ENCODE results near the gene MTA2. TPM values are rescaled to one million over a fixed set of nuclear protein-coding genes. Genes with fewer than 3 reads are reported as not detected.

The MTA2 gene
- total RNA-seq, 2 donors from 2014 or later: 96.5 to 110 TPM

DNA sequence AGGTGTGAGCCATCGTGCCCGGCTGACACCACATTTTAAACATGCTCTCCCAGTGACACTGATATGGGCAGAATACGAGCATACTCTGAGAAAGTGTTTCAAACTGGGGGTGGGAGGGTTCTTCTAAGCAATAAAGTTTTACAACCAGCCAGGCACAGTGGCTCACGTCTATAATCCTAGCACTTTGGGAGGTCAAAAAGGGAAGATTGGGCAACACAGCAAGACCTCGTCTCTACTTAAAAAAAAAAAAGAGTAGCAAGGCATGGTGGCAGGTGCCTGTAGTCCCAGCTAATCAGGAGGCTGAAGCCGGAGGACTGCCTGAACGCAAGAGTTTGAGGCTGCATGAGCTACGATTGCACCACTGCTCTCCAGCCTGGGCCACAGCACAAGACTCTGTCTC, 42.6 kb upstream of the MTA2 start:
- Histone ChIP-seq H3K27ac (no peak overlapping the region), H3K27me3 (replicated peaks; ENCODE audit: insufficient read depth) (no peaks in the 10 kb centered on the region), H3K36me3 (peaks cover 0 to 2% of the 10 kb centered on the region in 2 donors), H3K4me3 (no peak overlapping the region), H3K9me3 (no peaks in the 10 kb centered on the region), H3K4me1 (replicated peaks) (no peaks in the 10 kb centered on the region)
- intact Hi-C loops (cut with DNase I): no loop called here
- TF ChIP-seq, protein P1, sequence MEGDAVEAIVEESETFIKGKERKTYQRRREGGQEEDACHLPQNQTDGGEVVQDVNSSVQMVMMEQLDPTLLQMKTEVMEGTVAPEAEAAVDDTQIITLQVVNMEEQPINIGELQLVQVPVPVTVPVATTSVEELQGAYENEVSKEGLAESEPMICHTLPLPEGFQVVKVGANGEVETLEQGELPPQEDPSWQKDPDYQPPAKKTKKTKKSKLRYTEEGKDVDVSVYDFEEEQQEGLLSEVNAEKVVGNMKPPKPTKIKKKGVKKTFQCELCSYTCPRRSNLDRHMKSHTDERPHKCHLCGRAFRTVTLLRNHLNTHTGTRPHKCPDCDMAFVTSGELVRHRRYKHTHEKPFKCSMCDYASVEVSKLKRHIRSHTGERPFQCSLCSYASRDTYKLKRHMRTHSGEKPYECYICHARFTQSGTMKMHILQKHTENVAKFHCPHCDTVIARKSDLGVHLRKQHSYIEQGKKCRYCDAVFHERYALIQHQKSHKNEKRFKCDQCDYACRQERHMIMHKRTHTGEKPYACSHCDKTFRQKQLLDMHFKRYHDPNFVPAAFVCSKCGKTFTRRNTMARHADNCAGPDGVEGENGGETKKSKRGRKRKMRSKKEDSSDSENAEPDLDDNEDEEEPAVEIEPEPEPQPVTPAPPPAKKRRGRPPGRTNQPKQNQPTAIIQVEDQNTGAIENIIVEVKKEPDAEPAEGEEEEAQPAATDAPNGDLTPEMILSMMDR (IDR thresholded peaks at IDR 0.05): no peak
- TF ChIP-seq POLR2A (IDR thresholded peaks at IDR 0.05) (no peak), POLR2AphosphoS5 (IDR thresholded peaks at IDR 0.05) (no peak)
- DNase-seq (ENCODE audit: low spot score): no peak
- 62% methylated on average over 8 of the region's 8 CpGs for WGBS

DNA sequence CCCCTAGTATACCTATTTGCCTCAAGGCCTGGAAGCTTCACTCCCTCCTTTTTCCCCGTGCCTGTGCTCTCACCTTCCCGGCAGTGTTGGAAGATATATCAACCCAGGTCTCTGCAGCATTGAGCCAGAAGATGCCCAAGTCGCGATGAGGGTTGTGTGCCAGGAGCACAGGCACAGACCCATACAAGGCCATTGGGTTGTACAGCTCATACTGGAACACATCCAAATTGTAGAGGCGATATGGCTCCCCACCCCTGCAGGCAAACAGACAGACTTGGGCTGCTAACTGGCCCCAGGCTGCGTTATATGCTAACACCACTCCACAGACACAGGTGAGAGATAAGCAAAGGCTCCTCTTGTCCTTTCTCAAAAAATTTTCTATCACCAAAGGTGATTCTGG, 30.8 kb upstream of the MTA2 start:
- intact Hi-C loops (cut with DNase I): no loop called here
- no peak for TF ChIP-seq POLR2A (IDR thresholded peaks at IDR 0.05)
- Histone ChIP-seq H3K27me3 (replicated peaks; ENCODE audit: insufficient read depth) (no peaks in the 10 kb centered on the region), H3K36me3 (peaks cover 25 to 65% of the 10 kb centered on the region in 2 donors), H3K4me3 (no peak overlapping the region), H3K4me1 (replicated peaks) (no peaks in the 10 kb centered on the region), H3K9me3 (no peaks in the 10 kb centered on the region), H3K27ac (no peak overlapping the region)
- 86% methylated on average over 6 of the region's 6 CpGs for WGBS
- no peak for DNase-seq (ENCODE audit: low spot score)

DNA sequence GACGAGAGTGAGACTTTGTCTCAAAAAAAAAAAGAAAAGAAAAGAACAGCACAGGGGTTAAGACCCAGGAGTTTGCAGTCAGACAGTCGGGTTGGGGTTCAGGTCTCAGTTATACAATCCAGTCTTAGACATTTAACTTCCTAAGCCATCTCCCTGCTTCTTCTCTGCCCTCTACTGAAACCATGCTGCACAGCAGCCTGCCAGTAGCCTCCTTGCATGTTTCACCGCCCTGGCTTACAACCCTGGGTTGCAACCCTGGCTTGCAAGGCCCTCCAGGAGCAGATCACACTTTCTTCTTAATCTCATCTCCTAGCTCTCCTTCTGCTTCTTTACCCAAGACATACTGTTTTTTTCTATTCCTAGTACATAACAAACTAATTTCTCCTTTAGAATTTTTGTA, 26.0 kb upstream of the MTA2 start:
- Histone ChIP-seq H3K27ac (no peak overlapping the region), H3K36me3 (peaks cover 21 to 54% of the 10 kb centered on the region in 2 donors), H3K9me3 (no peaks in the 10 kb centered on the region), H3K27me3 (replicated peaks; ENCODE audit: insufficient read depth) (no peaks in the 10 kb centered on the region), H3K4me1 (replicated peaks) (no peaks in the 10 kb centered on the region), H3K4me3 (no peak overlapping the region)
- 82% methylated on average over 3 of the region's 3 CpGs for WGBS
- no peak for DNase-seq (ENCODE audit: low spot score)
- no peak for TF ChIP-seq POLR2A (IDR thresholded peaks at IDR 0.05)
- no peak for TF ChIP-seq POLR2AphosphoS5 (IDR thresholded peaks at IDR 0.05)
- TF ChIP-seq, protein P1 (IDR thresholded peaks at IDR 0.05): no peak
- intact Hi-C loops (cut with DNase I): no loop called here

DNA sequence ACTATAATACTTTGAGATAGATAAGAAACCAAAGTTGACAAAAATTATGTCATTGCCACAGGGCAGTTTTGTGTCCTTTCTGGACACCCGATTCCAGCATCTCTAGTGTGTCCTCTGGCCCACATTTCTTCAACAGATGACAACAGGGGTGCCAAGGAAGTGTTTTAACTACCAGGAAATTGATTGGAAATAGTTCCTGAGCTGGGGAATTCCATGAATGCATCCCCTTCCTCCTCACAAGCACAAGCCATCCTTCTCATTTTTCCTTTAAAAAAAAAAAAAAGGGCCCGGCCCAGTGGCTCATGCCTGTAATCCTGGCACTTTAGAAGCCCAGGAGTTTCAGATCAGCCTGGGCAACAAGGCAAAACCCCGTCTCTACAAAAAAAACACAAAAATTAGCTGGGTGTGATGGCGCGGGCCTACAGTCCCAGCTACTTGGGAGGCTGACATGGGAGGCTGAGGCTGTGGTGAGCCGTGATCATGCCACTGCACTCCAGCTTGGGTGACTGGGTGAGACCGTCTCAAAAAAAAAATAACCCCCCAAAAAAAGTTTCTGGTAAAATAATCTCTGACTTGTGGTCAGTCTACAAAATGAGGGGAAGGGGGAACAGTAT, 20.9 kb upstream of the MTA2 start:
- intact Hi-C loops (cut with DNase I): no loop called here

DNA sequence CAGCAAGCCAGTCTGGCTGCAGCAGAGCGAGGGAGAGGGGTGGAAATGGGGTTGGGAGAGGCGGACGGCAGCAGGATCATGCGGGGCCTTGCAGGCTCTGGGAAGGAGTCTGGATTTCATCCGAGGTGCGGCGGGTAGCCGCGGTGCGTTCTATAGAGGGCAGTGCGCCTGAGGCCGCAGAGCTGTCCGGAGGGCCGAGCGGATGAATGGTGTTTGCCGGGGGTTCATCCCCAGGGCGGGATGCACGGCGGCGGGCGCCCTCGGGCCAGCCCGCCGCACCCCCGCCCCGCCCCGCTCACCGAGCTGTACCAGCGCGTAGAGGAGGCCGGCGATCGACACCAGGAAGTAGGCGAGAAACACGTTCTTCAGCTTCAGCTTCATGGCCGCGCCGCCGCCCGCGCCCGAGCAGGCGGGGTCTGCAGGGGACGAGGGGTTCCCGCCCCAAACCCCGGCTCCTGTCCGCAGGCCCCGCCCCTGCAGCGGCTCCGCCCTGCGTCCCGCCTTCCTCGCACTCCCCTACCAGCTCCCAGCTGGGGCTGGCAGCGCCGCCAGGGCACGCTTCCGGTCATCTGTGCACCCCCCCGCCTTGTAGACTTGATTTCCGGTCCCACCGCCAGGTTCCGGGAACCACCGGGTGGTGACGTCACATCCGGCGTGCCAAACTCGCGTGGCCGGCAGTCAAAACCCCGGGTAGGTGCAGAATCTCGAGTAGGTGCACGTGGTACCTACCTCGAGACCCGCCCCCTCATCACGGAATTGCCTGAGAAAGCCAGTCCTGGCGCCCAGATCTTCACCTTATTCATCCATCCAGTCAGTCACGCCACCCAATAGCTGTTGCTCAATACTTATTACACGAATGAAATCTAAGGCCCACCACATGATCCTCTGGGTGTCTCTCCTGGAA, 20.2 kb upstream of the MTA2 start, which contains the start of gene B3GAT3:
Gene B3GAT3 (minus strand): TSS at position 420 of the 904 bp plus-strand sequence. CDS start 39 bp downstream, at position 381.
- peak within 1 kb of the TSS; percentile 64 for H3K4me3 ChIP-seq
- H3K4me1 ChIP-seq (replicated peaks): peaks cover 6% of the 10 kb centered on the region
- WGBS: under 1% methylated on average over 77 of the region's 77 CpGs
- intact Hi-C loops (cut with DNase I): no loop called here
- no peaks in the 10 kb centered on the region for H3K27me3 ChIP-seq (replicated peaks; ENCODE audit: insufficient read depth)
- peak; percentile 98 for DNase-seq (ENCODE audit: low spot score)
- TF ChIP-seq, protein P1 (IDR thresholded peaks at IDR 0.05): peak in 2 of 4 experiments; percentile 56 to 68
- TF ChIP-seq POLR2A (IDR thresholded peaks at IDR 0.05): peak; percentile 93
- peak; percentile 99 for TF ChIP-seq POLR2AphosphoS5 (IDR thresholded peaks at IDR 0.05)
- peaks cover 5 to 13% of the 10 kb centered on the region in 2 donors for H3K36me3 ChIP-seq
- no peaks in the 10 kb centered on the region for H3K9me3 ChIP-seq
- peak within 1 kb of the TSS; percentile 77 to 88 for H3K27ac ChIP-seq

More for the DNA sequence above, 20.9 kb upstream of the MTA2 start:
- WGBS: 84% methylated on average over 7 of the region's 7 CpGs
- Histone ChIP-seq H3K9me3 (no peaks in the 10 kb centered on the region), H3K36me3 (peaks cover 5 to 13% of the 10 kb centered on the region in 2 donors), H3K4me3 (no peak overlapping the region), H3K27me3 (replicated peaks; ENCODE audit: insufficient read depth) (no peaks in the 10 kb centered on the region), H3K27ac (peak overlapping the region; percentile 77 to 88), H3K4me1 (replicated peaks) (peaks cover 6% of the 10 kb centered on the region)
- DNase-seq (ENCODE audit: low spot score): no peak
- TF ChIP-seq, protein P1 (IDR thresholded peaks at IDR 0.05): no peak
- TF ChIP-seq POLR2A (IDR thresholded peaks at IDR 0.05): no peak
- no peak for TF ChIP-seq POLR2AphosphoS5 (IDR thresholded peaks at IDR 0.05)
